HepG2 (cell line): ENCODE data around the gene SEMA3C. TPM values are rescaled to one million over a fixed set of nuclear protein-coding genes. Genes with fewer than 3 reads are reported as not detected.
A peak's percentile ranks its signal among the peaks of the same experiment; 100 is the strongest.

Experiments
- ATAC-seq: fragments of 200-7000 bp; cut with Tn5 transposase; 3 replicates; pipeline ENCODE4 v1.9.1; 2020; ENCODE audit warnings: mild to moderate bottlenecking, moderate library complexity
- BruUV-seq: library from RNA; stranded (reverse); fragments of 400-500 nt; replicated peaks from 2 replicates; lab custom pipeline; 2021; lab: Mats Ljungman, UMichigan
- CTCF ChIA-PET: fragments of 300-600 bp; formaldehyde crosslinking; extraction: SDS; loops from one replicate; lab custom pipeline; 2021; ENCODE audit warnings: low total read pairs, inconsistent platforms, low intra/inter-chr PET ratio; lab: Yijun Ruan, JAX
- POLR2A ChIA-PET: fragments of 350-600 bp; sonication (Branson Sonifier 250); formaldehyde crosslinking; loops from one replicate; lab custom pipeline; 2020; ENCODE audit warnings: antibody characterized with exemption, inconsistent platforms; lab: Yijun Ruan, JAX
- DNase-seq: peaks from one replicate; pipeline ENCODE4 v3.0.0-alpha.2; 2015; ENCODE audit warnings: low spot score
- FAIRE-seq: peaks from 3 replicates; lab custom pipeline; 2011; peaks lifted over from hg19 to GRCh38; lab: Jason Lieb, UNC
- H2AFZ ChIP-seq: one replicate; pipeline ENCODE4 v1.6.1; 2011; ENCODE audit warnings: low read length, inconsistent platforms
- H3K27ac ChIP-seq: fragments of 300-600 bp; 3 replicates; pipeline ENCODE4 v1.8.0; 2011; ENCODE audit warnings: mixed run types, mild to moderate bottlenecking, mixed read lengths, low read length, inconsistent platforms; ENCODE audit not compliant: insufficient read depth; ENCODE audit errors: extremely low read length
- H3K27me3 ChIP-seq, 2 experiments: fragments of 200-600 bp in 1 of 2; 2 replicates in 1 of 2; 3 replicates in 1 of 2; pipeline versions ENCODE4 v1.6.0 to v1.8.0; 2011; ENCODE audit warnings: low read length in 2 of 2, mild to moderate bottlenecking in 2 of 2, moderate library complexity in 2 of 2, inconsistent platforms in 1 of 2; ENCODE audit not compliant: insufficient read depth in 2 of 2, control insufficient read depth in 1 of 2
- H3K36me3 ChIP-seq, 2 experiments: fragments of 200-600 bp in 1 of 2; replicated peaks in 1 of 2; 2 replicates in 1 of 2; 3 replicates in 1 of 2; pipeline versions ENCODE4 v1.5.1 to v1.8.0; 2011; ENCODE audit warnings: low read length in 2 of 2, inconsistent platforms in 1 of 2; ENCODE audit not compliant: insufficient read depth in 2 of 2, control insufficient read depth in 1 of 2
- H3K4me1 ChIP-seq: 2 replicates; pipeline ENCODE4 v1.5.1; 2012; ENCODE audit warnings: low read length, inconsistent platforms; ENCODE audit not compliant: insufficient read depth
- H3K4me2 ChIP-seq: 2 replicates; pipeline ENCODE4 v1.6.0; 2011; ENCODE audit warnings: low read depth, low read length, inconsistent platforms
- H3K4me3 ChIP-seq, 3 experiments: fragments of 200-600 bp in 1 of 3; sonication (generic), shearing (Covaris generic) in 1 of 3; replicated peaks in 1 of 3; 2 replicates each; pipeline ENCODE4 v1.5.1; 2011 to 2016; ENCODE audit warnings: low read length in 3 of 3, inconsistent platforms in 2 of 3, low read depth in 2 of 3, mild to moderate bottlenecking in 2 of 3, control low read depth in 1 of 3, mixed read lengths in 1 of 3; ENCODE audit not compliant: insufficient read depth in 1 of 3
- H3K79me2 ChIP-seq: one replicate; pipeline ENCODE4 v1.6.1; 2011; ENCODE audit warnings: low read length, inconsistent platforms; ENCODE audit not compliant: insufficient read depth
- H3K9ac ChIP-seq: 2 replicates; pipeline ENCODE4 v1.6.0; 2011; ENCODE audit warnings: mild to moderate bottlenecking, low read depth, low read length, inconsistent platforms; ENCODE audit not compliant: insufficient read depth
- H3K9me3 ChIP-seq: 2 replicates; pipeline ENCODE4 v1.5.1; 2012; ENCODE audit warnings: mild to moderate bottlenecking, low read length
- H4K20me1 ChIP-seq: 2 replicates; pipeline ENCODE4 v1.6.0; 2011; ENCODE audit warnings: inconsistent platforms, mild to moderate bottlenecking, low read length, moderate library complexity; ENCODE audit not compliant: insufficient read depth
- HNRNPK ChIP-seq: fragments of 200-400 bp; formaldehyde crosslinking; IDR thresholded peaks from 2 replicates; pipeline ENCODE4 v1.6.1; 2018; ENCODE audit warnings: low read length, low read depth, moderate library complexity, mild to moderate bottlenecking; ENCODE audit not compliant: poor library complexity, severe bottlenecking
- PRPF4 ChIP-seq: fragments of 200-400 bp; formaldehyde crosslinking; IDR thresholded peaks from 2 replicates; pipeline ENCODE4 v1.6.1; 2016; ENCODE audit warnings: low read length, low read depth; ENCODE audit not compliant: poor library complexity, severe bottlenecking
- RAD51 ChIP-seq: fragments of 450-650 bp; IDR thresholded peaks from 2 replicates; pipeline ENCODE4 v1.6.1; 2016; ENCODE audit warnings: borderline replicate concordance
- SMAD9 ChIP-seq: sonication (generic); formaldehyde crosslinking; IDR thresholded peaks from 2 replicates; pipeline ENCODE4 v1.5.1; 2020; ENCODE audit warnings: mild to moderate bottlenecking, missing genetic modification reagents
- TFDP1 ChIP-seq: IDR thresholded peaks from 2 replicates; pipeline ENCODE4 v1.6.1; 2016; ENCODE audit warnings: missing compliant biosample characterization, missing genetic modification reagents, borderline replicate concordance
- USF2 ChIP-seq, 2 experiments: sonication (generic) in 1 of 2; formaldehyde crosslinking in 1 of 2; IDR thresholded peaks; 2 replicates each; pipeline versions ENCODE4 v1.5.1 to v1.6.1; 2011 to 2020; ENCODE audit warnings: borderline replicate concordance in 1 of 2, low read depth in 1 of 2, low read length in 1 of 2, mild to moderate bottlenecking in 1 of 2, missing genetic modification reagents in 1 of 2, moderate library complexity in 1 of 2
- ZNF484 ChIP-seq: sonication (generic); formaldehyde crosslinking; IDR thresholded peaks from 2 replicates; pipeline ENCODE4 v1.5.1; 2020; ENCODE audit warnings: mild to moderate bottlenecking, low read depth, missing genetic modification reagents, borderline replicate concordance
- ZNF644 ChIP-seq: IDR thresholded peaks from 2 replicates; pipeline ENCODE4 v1.6.1; 2016; ENCODE audit warnings: low read depth
- ZNF724P ChIP-seq: sonication (generic); formaldehyde crosslinking; IDR thresholded peaks from 2 replicates; pipeline ENCODE4 v1.8.0; 2022; ENCODE audit warnings: missing genetic modification reagents, borderline replicate concordance
- WGBS: methylation state at CpG from one replicate; pipeline ENCODE4 v1.1.6; 2017; ENCODE audit warnings: low lambda C conversion rate; 5-methylcytosine and 5-hydroxymethylcytosine counted together
- in situ Hi-C: cut with HindIII; loops from 2 replicates; pipeline ENCODE4 v1.10.0; 2017; ENCODE audit warnings: low pct_unique_long_range_greater_than_20kb; ENCODE audit not compliant: extremely low pct_ligation_motif_present
- intact Hi-C: fragments of 100-400 bp; cut with micrococcal nuclease; formaldehyde crosslinking; loops from one replicate; pipeline ENCODE4 v1.10.0; 2022; ENCODE audit not compliant: unreplicated experiment
- polyA plus RNA-seq, 8 experiments: library from polyadenylated mRNA; depleted of rRNA in 3 of 8; stranded (reverse) in 7 of 8; unstranded in 1 of 8; fragments of >200 nt; fragmentation: Illumina TruSeq in 4 of 8; extraction: Trizol in 4 of 8; gene quantifications; 2 replicates each; pipeline versions ENCODE4 v1.2.1 to v1.2.3, GENCODE V29; 2011 to 2016; ENCODE audit warnings: low read depth in 4 of 8, missing spikeins in 1 of 8, mixed read lengths in 1 of 8; ENCODE audit not compliant: insufficient read depth in 1 of 8
- total RNA-seq, 5 experiments: library from RNA; depleted of rRNA; stranded (reverse); fragments of >200 nt; fragmentation: Illumina TruSeq; extraction: Trizol; gene quantifications; 2 replicates each; pipeline ENCODE4 v1.2.3, GENCODE V29; 2016; ENCODE audit warnings: low read depth in 1 of 5

SEMA3C gene
- total and polyA plus RNA-seq, 2 of the 13 experiments (the other 11 are each of a cell fraction or from before 2014, with no cell fraction given), result 0.05 to 0.13 TPM

GRCh38 chr7:80760292-80760691 lies 158.6 kb downstream of the SEMA3C start:
- intact Hi-C loops, result no loop called here
- no peak for FAIRE-seq
- ATAC-seq, result no peak
- Histone ChIP-seq H3K4me3 (no peak overlapping the region), H3K27me3 (no peaks in the 10 kb centered on the region), H2AFZ (no peak overlapping the region), H3K4me2 (no peak overlapping the region), H3K9me3 (no peaks in the 10 kb centered on the region), H4K20me1 (no peaks in the 10 kb centered on the region), H3K4me1 (no peaks in the 10 kb centered on the region), H3K79me2 (no peaks in the 10 kb centered on the region), H3K36me3 (no peaks in the 10 kb centered on the region), H3K27ac (no peak overlapping the region), H3K9ac (no peak overlapping the region)
- TF ChIP-seq ZNF644 (CRISPR knock-in tag), result no peak
- TF ChIP-seq ZNF724P, result no peak
- TF ChIP-seq TFDP1 (CRISPR knock-in tag), result no peak
- TF ChIP-seq PRPF4, result no peak
- TF ChIP-seq SMAD9, result no peak
- POLR2A ChIA-PET, result no interaction called here
- 9% methylated on average over 4 of the region's 4 CpGs for WGBS
- CTCF ChIA-PET, result no interaction called here
- BruUV-seq, result no TSS peak
- peak; percentile 1 for DNase-seq
- in situ Hi-C loops, result no loop called here

- H3K4me2 ChIP-seq, result no peak overlapping the region
- no peak for DNase-seq
- no peaks in the 10 kb centered on the region for H4K20me1 ChIP-seq
- H2AFZ ChIP-seq, result no peak overlapping the region
- no TSS peak for BruUV-seq
- peaks cover 5% of the 10 kb centered on the region; the same call in 1 of the 2 replicates for H3K4me1 ChIP-seq
- WGBS, result 26% methylated on average over 6 of the region's 6 CpGs
- H3K36me3 ChIP-seq, result no peaks in the 10 kb centered on the region
- CTCF ChIA-PET, result no interaction called here
- H3K4me3 ChIP-seq, result no peak overlapping the region
- intact Hi-C loops, result no loop called here
- H3K27ac ChIP-seq, result no peak overlapping the region
- no peaks in the 10 kb centered on the region for H3K27me3 ChIP-seq
- peak; percentile 78 for TF ChIP-seq RAD51
- 0 out of 2 replicates have a peak, but pooled peaks have one; percentile 37 for TF ChIP-seq USF2 (IDR thresholded peaks at IDR 0.05; ENCODE audit: low read depth, low read length)
- TF ChIP-seq USF2 (CRISPR knock-in tag; IDR thresholded peaks at IDR 0.05; ENCODE audit: borderline replicate concordance), result no peak
- TF ChIP-seq HNRNPK, result no peak
- TF ChIP-seq ZNF484 (CRISPR knock-in tag), result no peak
- TF ChIP-seq, all 625 proteins: peak for 2
- no peak overlapping the region for H3K9ac ChIP-seq
- in situ Hi-C loops, result no loop called here
- ATAC-seq (no peak), FAIRE-seq (no peak)
- POLR2A ChIA-PET, result no interaction called here
- no peaks in the 10 kb centered on the region for H3K79me2 ChIP-seq
- no peaks in the 10 kb centered on the region for H3K9me3 ChIP-seq
Measured at GRCh38 chr7:80752954-80753690, 165.7 kb downstream of the SEMA3C start.
